Stimulated activated CD4-positive, alpha-beta T cell treated with anti-CD3 and anti-CD28 coated beads, TNF-alpha, amount 100 ng/mL, for 48 hours (primary cell): ENCODE data around the gene FHIT.

Experiments
- DNase-seq, 3 donors: peaks; one replicate each; pipeline ENCODE4 v3.0.0-alpha.2; 2020; ENCODE audit warnings: low read depth in 3 of 3

Gene FHIT

DNA sequence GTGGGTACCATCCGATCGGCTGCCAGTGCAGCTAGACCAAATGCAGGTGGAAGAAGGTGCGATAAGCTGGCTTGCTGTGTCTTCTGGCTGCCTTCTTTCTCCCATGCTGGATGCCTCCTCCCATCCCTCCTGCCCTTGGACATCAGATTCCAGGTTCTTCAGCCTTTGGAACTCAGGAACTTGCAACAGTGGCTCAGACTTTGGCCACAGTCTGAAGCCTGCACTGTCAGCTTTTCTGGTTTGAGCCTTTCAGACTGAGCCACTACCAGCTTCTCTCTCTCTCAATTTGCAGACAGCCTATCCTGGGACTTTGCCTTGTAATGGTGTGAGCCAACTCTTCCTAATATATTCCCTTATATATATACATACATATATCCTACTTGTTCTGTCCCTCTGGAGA is 485.5 kb downstream of the FHIT start:
- DNase-seq = no peak

DNA sequence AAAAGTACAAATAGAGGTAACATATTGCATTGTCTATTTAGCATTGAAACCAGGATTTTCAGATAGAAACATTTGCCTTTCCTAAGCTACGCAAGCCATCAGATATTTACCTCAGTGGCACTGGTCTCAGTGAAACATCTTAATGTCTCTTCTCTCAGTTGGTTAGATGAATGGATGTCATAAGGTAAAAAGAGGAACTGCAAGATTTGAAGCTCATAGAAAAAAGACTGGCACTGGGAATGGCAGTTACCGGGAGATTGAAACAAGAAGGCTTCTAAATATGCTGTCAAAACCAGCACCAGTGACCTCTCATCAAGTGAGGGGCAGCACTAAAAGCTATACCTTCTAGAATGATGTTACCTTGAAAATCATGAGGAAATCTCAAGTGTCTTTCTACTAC is 486.4 kb downstream of the FHIT start:
- no peak for DNase-seq

DNA sequence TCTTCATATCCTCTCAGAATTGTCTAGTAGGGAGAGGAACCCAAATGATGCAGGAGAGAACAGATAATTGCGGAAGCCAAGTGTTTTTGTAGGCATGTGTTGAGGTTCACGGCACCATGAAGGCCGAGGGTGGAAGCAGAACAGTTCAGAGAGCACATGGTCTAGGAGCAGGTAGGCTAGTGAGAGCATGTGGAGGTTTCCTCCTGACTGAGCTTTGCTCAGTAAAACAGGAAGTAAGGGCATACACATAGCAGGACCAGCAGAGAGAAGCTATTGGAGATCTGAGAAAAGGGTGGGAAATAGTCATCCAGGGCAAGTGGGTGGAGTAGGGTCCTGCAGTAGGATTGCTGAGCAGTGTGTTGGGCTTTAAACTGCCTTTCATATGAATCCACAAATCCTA is 491.1 kb downstream of the FHIT start:
- DNase-seq = no peak

DNA sequence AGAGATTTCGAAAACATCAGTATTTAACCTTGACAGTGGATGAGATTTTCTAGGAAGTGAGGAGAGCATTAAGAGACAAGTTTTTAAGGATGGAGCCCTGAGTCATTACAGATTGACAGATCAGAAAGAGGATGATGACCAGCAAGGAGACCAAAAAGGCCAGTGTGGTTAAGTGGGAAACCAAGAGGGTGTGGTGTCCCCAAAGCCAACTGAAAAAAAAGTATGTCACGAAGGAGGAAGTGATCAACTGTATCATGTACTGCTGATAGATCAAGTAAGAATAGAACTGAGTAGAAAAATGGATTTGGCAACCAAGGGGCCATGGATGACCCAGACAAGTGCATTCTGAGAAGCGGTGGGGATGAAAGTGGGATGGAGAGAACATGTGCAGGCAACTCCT is 491.8 kb downstream of the FHIT start:
- DNase-seq = no peak

DNA sequence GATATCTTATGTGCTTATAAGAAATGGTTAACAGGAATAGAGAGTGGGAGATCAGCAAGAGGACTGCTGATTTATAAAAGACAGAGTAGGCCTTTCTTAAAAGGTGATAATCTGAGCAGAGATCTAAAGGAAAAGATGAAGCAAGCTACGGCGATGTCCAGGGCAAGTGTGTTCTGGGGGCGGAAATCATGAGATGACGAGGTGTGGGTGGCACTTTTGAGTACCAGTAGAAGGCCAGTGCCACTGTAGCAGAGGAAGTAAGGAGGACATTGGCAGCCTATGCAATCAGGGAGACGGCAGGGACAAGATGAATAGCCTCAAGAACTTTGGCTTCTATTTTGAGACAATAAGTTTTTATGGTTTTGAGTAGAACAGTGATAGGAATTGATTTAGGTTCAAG is 492.4 kb downstream of the FHIT start:
- DNase-seq = no peak

DNA sequence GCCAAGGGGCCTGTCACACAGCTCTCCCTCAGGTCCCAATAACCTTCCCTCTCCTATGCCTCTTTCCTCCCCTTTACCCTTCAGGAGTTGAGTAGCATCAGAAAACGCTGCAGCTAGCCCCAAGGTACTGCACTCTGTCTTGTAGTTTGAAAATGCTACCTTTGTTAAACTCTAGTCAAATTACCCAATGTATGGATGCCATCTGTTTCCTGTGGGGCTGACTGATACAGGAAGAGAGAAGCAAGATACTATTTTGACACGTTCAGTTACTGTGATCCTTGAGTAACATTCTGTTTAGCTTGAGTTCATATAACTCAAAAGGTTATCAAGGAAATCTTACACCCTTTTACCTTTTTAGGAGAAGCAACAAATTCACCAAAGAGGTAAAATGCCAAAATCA is 493.1 kb downstream of the FHIT start:
- no peak for DNase-seq

DNA sequence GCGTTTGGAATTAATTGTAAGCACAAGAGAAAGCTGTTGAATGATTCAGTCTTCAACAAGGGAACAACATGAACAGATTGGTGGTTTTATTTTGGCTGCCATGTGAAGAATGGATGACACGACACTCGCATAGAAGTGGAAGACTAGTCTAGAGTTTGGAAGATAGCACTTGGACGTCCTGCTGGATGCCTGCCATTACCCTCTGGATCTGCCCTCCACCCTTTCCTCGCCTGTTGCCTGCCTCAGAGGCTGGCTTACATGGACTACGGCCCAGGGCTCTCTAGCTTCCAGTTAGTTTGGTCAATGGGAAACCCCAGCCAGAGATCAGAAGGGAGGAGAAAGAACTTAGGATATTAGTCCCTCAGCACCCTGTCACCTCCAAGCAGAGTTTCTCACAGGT is 493.5 kb downstream of the FHIT start:
- no peak for DNase-seq

DNA sequence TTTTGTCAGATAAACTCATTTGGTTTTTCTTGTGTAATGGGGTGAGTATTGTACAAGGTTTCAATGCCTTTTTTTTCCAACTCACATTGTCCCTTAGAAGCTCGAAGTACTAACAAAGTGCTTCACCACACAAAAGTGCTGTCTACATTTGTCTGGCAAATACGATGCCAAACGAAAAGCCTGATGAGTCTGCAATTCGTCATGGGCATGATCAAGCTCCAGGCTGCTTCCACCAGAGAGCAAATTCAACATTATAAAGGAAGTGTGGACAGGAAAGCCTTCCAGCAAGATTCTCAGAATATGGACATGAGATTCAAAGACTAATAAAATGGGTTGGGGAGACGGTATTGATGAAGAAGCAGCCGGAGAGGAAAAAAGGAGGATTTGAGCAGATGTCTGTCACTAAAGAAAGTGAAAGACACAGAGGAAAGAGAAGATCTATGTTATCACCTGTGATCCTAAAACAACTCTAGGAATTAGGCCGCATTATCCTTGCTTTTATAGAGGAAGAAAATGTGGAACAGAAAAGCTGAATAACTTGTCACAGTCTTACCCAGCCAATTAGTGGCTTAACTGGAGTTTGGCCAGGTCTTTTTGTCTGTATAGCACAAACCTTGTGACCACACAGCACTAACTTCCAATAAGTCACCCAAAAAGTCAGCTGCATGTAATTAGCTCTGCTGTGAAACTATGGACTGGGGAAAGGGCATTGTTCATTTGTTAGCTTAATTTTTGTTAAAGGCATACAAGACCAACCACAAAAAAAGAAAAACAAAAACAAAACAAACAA is 494.8 kb downstream of the FHIT start:
- no peak for DNase-seq

DNA sequence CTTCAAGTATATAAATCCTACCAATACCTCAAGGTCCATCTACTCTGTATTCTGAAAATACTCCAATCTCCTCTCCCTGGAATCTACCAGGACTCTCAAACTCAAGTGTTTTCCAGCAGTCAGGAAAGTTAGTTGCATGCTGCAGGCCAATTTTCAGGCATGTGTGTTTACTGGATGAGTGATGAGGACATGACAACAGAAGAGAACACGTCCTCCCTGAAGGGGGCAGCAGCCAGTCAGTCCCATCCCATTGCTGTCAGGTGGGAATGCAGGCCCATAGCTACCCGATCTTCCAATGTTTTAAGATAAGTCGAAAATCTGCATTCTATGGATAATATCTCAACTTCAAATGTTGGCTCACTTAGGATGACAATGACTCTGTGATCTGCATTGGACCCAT is 496.2 kb downstream of the FHIT start:
- DNase-seq = no peak

DNA sequence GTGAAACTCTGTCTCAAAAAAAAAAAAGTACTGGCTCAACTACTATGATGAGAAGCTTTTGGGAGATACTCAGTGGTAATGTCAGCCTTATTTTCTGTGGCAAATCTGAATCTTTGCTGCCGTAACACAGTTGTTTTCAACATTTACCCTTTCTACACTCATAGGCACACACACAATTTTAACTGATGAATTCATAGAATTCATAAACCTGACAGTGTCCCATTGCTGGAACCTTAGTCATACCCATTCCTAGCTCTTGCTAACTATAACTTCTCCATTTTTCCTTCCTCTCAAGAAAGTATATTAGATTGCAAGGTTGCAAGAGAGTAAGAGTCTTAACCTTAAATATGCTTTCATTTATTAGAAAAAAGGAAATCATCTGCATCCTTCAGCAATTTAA is 496.6 kb downstream of the FHIT start:
- DNase-seq = no peak

DNA sequence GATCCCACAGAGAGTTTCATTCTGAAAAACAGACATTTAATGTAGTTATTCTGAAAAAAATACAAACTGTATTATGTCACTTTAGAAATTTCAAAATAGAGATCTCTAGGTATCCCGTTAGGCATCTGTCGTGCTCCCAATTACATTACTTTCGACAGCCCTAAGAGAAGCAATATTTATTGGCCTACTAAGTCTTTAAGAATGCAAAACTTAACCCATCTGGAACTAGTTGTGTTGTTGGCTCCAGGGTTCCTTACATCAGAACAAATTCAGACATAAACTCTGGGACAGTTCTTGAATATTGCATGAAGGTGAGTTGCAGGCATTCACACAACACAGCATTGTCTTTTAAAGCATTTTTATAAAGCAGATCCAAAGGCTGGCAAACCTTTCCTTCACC is 498.4 kb downstream of the FHIT start:
- DNase-seq = no peak

DNA sequence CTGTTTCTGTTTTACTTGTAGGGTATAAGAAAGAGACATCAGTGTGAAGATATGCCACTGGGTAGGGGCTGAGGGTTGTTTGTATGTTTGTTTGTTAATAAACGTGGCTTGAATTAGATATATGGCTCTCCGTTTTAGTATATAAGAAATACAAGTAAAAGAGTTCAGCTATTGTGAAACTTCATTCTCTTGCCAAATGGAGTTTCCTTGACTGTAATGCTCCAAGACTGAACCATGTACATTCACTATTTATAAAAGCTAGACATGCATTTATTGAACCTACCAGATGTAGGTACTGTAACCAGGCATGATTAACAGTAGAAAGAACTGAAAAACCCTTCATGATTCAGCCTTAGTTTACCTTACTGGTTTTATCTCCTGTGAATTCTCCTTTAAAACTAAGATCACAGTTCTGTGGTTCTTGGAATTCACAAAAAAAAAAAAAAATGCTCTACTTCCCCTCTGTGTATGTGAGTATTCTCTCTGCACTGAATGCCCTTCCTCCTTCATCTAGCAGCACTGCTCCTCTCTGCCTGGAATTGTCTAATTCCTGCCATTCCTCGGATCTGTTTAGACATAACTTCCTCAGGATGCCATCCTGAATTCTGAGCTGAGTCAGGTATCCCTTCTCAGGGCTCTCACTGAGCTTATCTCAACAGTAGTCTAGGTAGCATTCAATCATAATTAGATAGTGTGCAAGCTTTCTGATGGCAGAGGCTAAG is 504.4 kb downstream of the FHIT start:
- no peak for DNase-seq

DNA sequence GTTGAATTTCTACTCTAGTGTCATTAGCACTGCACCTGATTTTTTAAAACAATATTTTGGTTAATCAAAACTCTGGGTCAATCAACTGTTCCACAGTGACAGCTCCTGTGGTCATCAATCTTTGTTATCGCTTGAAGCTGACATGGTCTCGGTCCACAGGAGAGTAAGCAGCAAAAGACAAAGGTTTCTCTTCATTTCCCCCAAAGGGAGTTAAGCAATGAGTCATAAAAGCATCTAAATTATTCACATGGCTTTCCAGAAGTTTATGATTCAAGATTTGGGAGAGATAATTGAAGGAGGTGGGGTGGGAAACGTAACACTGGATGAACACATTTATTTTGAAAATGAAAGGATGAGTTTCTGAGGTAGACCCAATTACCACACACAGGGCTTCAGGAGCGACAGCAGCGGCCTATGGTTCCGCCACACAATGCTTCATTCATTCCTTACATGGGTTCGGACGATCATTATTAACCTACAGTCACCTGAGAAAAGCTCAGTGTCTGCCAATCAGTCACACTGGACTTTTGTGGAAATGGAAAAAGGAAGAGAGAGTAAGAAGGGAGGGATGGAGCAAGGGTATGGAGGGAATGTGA is 505.1 kb downstream of the FHIT start:
- no peak for DNase-seq

DNA sequence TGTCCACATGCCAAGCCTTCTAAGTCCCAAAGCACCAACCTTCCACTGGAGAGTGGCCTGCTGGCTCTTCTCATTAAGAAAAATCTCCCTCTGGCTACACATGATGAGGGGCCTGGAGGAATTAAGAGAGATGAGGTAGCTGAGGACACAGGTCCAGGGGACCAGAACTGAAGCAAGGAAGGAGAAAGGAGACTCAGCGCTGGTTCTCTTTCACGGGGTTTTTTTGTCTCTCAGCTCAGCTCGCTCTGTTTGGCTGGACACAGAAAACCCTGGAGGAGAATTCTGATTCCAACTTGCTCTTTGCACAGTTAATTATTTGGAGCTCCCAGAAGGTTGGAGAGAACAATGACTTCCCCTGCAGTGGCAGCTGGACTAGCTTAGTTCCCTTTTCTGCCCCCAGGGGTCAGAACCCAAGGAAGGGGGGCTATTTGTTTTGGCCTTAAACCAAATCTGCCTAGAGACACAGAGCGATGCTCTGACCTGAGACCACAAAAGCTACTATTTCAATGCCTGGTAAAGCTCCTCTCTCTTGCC is 507.6 kb downstream of the FHIT start:
- no peak for DNase-seq

DNA sequence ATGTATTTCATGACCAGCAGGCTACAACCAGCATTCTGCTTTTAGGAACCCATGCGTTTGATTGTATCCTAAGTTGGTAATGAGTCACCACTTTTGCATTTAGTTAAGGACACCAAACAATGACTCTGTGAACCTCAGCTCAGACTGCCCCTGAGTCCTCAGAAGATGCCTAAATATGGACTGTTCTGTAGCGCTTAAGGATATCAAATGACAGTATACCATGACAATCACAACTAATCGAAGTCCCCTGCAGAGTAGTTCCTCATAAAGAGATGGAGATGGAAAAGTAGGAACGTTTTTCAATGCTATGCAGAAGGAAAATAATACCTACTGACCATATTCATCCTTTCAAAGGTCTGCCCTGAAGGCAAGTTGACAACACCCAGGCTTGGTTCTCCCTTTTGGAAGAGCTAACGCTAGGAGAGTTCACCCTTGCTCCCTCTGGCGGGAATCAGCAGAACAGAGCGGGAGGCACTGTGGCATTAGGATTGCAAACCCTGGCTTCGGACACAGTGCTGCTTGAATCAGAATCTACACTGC is 508.6 kb downstream of the FHIT start:
- no peak for DNase-seq

DNA sequence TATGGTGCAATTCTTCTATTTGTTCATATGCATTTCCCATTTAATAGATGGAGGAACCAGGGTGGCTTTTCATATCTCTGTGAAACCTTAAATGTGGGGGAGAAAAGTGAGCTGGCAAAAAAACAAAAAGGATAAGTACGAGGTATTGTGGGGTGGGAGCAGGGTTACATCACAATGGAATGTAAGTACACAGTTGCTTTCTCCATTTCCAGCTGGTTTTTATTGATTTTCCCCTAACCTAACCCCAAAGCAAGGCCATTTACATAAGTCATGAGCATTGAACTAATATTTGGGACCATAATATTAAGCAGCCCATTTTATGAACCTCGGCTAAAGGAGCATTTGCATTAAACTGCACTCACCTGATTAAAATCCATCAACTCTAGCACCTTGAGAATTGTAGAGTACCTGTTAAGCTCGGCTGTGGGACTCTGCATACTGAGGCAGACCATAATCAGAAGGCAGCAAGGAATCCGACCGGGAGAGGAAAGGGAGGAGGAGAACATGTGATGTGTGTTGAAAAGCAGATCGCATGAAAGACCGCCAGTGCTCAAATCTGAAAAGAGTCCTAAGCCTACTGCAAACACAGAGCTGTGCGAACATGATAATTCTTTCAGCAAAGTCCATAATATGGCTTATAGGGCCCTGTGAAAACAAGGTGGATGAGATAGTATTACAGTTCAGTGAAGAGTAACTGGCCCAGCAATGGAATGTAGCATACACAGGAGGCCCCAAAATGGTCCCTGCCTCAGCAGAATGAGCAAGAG is 513.4 kb downstream of the FHIT start:
- no peak for DNase-seq

DNA sequence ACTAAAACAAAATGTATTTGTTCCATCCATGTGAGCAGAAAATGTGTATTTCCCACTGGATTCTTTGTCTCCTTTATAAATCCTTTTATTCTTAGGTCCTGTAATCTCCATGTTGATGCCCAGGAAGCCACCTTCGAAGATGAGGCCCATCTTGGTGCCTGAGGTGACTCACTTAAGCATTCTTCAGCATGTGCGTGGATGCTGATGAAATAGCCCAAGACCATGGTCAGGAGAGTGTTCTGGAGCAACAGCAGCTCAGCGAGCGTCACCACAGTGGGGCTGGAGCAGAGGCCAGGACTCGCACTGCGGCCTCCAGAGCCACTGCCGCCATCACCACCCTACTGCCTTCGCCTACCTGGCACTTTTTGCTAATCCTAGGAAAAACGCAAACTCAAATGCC is 520.9 kb downstream of the FHIT start:
- no peak for DNase-seq

DNA sequence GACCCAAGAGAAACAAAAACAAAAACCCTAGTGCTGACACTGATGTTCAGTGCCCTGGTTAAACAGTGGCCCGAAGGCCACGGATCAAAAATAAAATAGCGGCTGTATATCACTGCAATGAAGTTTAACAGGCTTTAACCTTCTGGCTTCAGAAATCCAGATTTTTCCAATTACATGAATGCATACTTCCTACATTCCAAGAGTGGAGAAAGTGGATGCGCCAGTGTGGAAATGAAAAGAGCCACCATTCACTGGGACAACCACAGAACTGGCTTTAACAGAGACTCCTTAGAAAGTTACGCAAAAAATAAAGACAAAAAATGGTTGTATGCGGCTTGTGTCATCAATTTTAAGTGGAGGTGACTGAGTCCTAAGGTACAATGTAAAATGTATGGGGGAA is 522.2 kb downstream of the FHIT start:
- no peak for DNase-seq

DNA sequence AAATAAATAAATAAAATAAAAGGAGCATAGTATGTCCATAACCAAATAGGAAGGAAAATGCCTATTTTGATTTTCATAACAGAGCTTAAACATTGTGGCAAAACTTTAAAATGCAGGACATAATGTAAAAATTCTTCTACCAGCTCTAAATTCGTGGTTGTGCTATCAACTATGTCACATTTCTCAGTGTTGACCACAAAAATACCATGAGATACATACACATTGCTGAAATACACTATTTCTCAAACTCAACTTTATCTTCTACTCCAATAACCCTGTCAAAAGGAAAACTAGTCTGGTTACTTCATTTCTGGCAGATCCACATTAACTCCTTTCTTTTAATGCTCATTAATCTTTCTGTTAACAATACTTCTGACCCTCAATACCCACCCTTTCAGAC is 523.2 kb downstream of the FHIT start:
- DNase-seq = no peak

DNA sequence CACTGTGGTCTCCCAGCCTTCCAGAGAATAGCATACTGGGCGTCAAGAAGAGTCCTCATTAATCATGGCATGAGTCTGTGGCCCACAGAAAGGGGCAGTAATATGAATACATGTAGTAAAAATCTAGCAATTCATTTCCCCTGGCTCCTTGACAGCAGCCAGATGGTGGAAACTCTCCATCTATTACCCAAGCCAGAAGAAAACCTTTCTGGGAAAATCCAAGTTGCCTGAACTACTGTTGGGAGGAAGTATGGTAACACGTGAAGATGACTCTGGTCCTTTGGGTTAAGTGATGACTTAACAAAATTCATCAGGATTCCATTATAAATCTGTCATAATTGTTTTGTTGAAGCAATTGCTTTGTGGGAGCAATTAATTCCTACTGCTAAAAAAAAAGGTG is 530.5 kb downstream of the FHIT start:
- no peak for DNase-seq

DNA sequence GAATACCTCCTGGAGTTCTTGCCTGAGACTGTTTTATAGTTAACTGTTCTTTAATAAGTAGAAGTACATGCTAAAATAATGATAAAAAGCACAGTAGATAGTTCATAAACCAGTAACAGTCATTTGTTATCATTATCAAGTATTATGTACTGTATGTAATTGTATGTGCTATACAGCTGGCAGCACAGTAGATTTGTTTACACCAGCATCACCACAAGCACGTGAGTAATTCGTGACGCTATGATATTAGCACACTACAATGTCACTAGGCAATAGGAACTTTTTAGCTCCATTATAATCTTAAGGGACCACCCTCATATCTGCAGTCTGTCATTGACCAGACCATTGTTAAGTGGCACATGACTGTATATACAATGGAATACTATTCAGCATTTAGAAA is 534.7 kb downstream of the FHIT start:
- DNase-seq = no peak
